GM18909 (cell line): ENCODE results near the gene RPN1.
"Not testable (repeated sequence)": the region's sequence is repeated elsewhere in the genome, so short reads cannot be mapped to it uniquely, and the experiment has no call there.

Experiments
- ATAC-seq: cut with Tn5 transposase; IDR thresholded peaks from one replicate; pipeline ENCODE4 v1.9.1; 2021; ENCODE audit warnings: mild to moderate bottlenecking; ENCODE audit not compliant: unreplicated experiment, poor library complexity

The RPN1 gene

GRCh38 chr3:128650096-128651050 lies at the start of gene RPN1:
Gene RPN1 (minus strand): TSS chr3:128650818. CDS start chr3:128650800, 18 bp downstream.
- ATAC-seq = peak; percentile 96

GRCh38 chr3:128698211-128699047 lies 47.8 kb upstream of the RPN1 start:
- ATAC-seq = no peak

GRCh38 chr3:128697341-128697740 lies 46.7 kb upstream of the RPN1 start:
- ATAC-seq = no peak

- no peak for ATAC-seq
Observed at GRCh38 chr3:128693696-128694095, 43.1 kb upstream of the RPN1 start.

- ATAC-seq = no peak
Observed at GRCh38 chr3:128689060-128689459, 38.4 kb upstream of the RPN1 start.

- no peak for ATAC-seq
Observed at GRCh38 chr3:128686465-128686864, 35.8 kb upstream of the RPN1 start.

GRCh38 chr3:128684986-128685726 lies 34.5 kb upstream of the RPN1 start:
- no peak for ATAC-seq

- no peak for ATAC-seq
Observed at GRCh38 chr3:128683957-128684356, 33.3 kb upstream of the RPN1 start.

- no peak for ATAC-seq
Observed at GRCh38 chr3:128681369-128681829, 30.8 kb upstream of the RPN1 start.

- ATAC-seq = peak; percentile 96
Observed at GRCh38 chr3:128680603-128681368, 30.2 kb upstream of the RPN1 start.

- no peak for ATAC-seq
Observed at GRCh38 chr3:128679338-128679737, 28.7 kb upstream of the RPN1 start.

GRCh38 chr3:128675802-128676201 lies 25.2 kb upstream of the RPN1 start:
- not testable (repeated sequence) for ATAC-seq

GRCh38 chr3:128674161-128674784 lies 23.7 kb upstream of the RPN1 start:
- no peak for ATAC-seq

GRCh38 chr3:128667641-128668040 lies 17.0 kb upstream of the RPN1 start:
- no peak for ATAC-seq

GRCh38 chr3:128665362-128666021 lies 14.9 kb upstream of the RPN1 start:
- ATAC-seq = no peak

GRCh38 chr3:128663151-128663550 lies 12.5 kb upstream of the RPN1 start:
- no peak for ATAC-seq

- ATAC-seq = no peak
Observed at GRCh38 chr3:128655531-128655930, 4.9 kb upstream of the RPN1 start.

- ATAC-seq = not testable (repeated sequence)
Observed at GRCh38 chr3:128653993-128654805, 3.6 kb upstream of the RPN1 start.
